Measurements from ENCODE around the gene PIGQ. TPM values are rescaled to one million over a fixed set of nuclear protein-coding genes. Genes with fewer than 3 reads are reported as not detected.

Gene PIGQ
- total RNA-seq, 1 donor from 2014 or later: 34.1 TPM

GRCh38 chr16:523097-523741, 46.5 kb upstream of the PIGQ start:
- no peak overlapping the region for H3K4me3 Mint-ChIP-seq (ENCODE audit: unreplicated experiment)
- TF ChIP-seq CTCF (IDR thresholded peaks at IDR 0.05): no peak
- peaks cover 23% of the 10 kb centered on the region for H3K4me1 Mint-ChIP-seq (ENCODE audit: low read depth)
- no peaks in the 10 kb centered on the region for H3K27me3 Mint-ChIP-seq (ENCODE audit: low read depth)
- H3K36me3 Mint-ChIP-seq (ENCODE audit: low read depth): peaks cover 5% of the 10 kb centered on the region
- DNase-seq (ENCODE audit: low spot score): no peak
- no peaks in the 10 kb centered on the region for H3K9me3 Mint-ChIP-seq (ENCODE audit: low read depth)
- peak overlapping the region; percentile 8 for H3K27ac Mint-ChIP-seq (ENCODE audit: unreplicated experiment)

GRCh38 chr16:524274-525040, 45.3 kb upstream of the PIGQ start:
- Mint-ChIP-seq H3K27ac (ENCODE audit: unreplicated experiment) (peak overlapping the region; percentile 99), H3K4me3 (ENCODE audit: unreplicated experiment) (no peak overlapping the region)
- DNase-seq (ENCODE audit: low spot score): no peak

GRCh38 chr16:525123-525519, 44.6 kb upstream of the PIGQ start:
- peak overlapping the region; percentile 99 for H3K27ac Mint-ChIP-seq (ENCODE audit: unreplicated experiment)
- H3K4me1 Mint-ChIP-seq (ENCODE audit: low read depth): peaks cover 41% of the 10 kb centered on the region
- no peak for DNase-seq (ENCODE audit: low spot score)
- TF ChIP-seq CTCF (IDR thresholded peaks at IDR 0.05): no peak
- peak overlapping the region; percentile 89 for H3K4me3 Mint-ChIP-seq (ENCODE audit: unreplicated experiment)
- no peaks in the 10 kb centered on the region for H3K27me3 Mint-ChIP-seq (ENCODE audit: low read depth)
- no peaks in the 10 kb centered on the region for H3K9me3 Mint-ChIP-seq (ENCODE audit: low read depth)
- H3K36me3 Mint-ChIP-seq (ENCODE audit: low read depth): peaks cover 2% of the 10 kb centered on the region

More at GRCh38 chr16:524274-525040, 45.3 kb upstream of the PIGQ start:
- no peaks in the 10 kb centered on the region for H3K9me3 Mint-ChIP-seq (ENCODE audit: low read depth)
- no peak for TF ChIP-seq CTCF (IDR thresholded peaks at IDR 0.05)
- no peaks in the 10 kb centered on the region for H3K27me3 Mint-ChIP-seq (ENCODE audit: low read depth)
- H3K36me3 Mint-ChIP-seq (ENCODE audit: low read depth): peaks cover 4% of the 10 kb centered on the region
- H3K4me1 Mint-ChIP-seq (ENCODE audit: low read depth): peaks cover 34% of the 10 kb centered on the region

GRCh38 chr16:525520-526180, 44.1 kb upstream of the PIGQ start:
- Mint-ChIP-seq H3K9me3 (ENCODE audit: low read depth) (no peaks in the 10 kb centered on the region), H3K36me3 (ENCODE audit: low read depth) (peaks cover 2% of the 10 kb centered on the region), H3K27ac (ENCODE audit: unreplicated experiment) (peak overlapping the region; percentile 99), H3K27me3 (ENCODE audit: low read depth) (no peaks in the 10 kb centered on the region), H3K4me3 (ENCODE audit: unreplicated experiment) (peak overlapping the region; percentile 89), H3K4me1 (ENCODE audit: low read depth) (peaks cover 45% of the 10 kb centered on the region)
- no peak for TF ChIP-seq CTCF (IDR thresholded peaks at IDR 0.05)
- DNase-seq (ENCODE audit: low spot score): no peak
